ENCODE data around the gene FLOT2.
"Not testable (repeated sequence)": the region's sequence is repeated elsewhere in the genome, so short reads cannot be mapped to it uniquely, and the experiment has no call there.

Gene FLOT2

GRCh38 chr17:28916302-28916934 lies 18.9 kb upstream of the FLOT2 start:
- no peak for DNase-seq (ENCODE audit: low read depth)

DNA sequence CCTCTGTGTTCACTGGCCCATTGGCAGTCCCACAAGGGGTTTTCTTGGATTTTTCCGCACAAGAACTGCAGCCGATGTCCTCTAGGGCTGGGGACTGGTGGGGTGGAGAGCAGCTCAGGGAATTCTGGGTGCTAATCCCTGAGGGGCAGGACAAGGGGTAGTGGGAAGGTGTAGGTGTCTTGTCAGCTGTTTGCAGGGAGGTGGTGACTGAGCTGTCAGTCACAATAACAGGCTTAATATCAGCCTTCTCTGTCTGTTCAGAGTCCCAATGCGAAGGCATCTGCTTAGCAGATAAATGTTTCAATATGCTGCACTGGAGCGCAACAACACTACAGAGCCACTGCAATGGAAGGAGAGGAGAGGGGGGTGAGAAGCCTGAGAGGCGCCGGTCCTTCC lies 15.4 kb upstream of the FLOT2 start:
- no peak for DNase-seq (ENCODE audit: low read depth)

- no peak for DNase-seq (ENCODE audit: low read depth)
Measured at GRCh38 chr17:28912281-28912937, 14.9 kb upstream of the FLOT2 start.

DNA sequence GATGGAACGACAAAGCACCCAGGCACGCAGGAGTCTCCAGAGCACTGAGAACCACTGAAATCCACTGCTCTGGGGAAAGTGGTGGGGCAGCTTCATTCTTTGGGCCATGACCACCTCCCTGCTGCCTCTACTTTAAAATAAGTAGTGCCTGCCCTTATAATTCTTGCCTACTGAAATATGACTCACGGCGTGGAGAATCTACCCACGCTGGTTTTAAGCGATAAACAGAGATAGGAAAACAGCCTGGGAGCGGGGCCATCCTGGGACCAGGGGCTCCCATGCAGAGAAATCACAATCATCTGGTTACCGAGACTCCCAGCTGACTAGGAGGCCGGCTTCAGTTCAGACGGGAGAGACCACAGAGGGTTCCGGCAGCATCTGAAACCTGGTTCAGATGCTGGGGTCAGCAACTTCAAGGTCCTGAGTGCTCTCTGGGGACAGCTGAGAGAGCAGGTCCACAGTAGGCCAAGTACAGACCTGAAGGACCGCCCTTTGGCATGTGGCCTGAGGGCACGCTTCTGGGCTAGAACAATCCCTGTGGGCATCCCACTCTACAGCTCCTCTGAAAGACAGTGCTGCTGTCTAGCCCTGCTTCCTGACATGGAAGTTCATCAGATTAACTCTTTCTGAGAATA lies 14.0 kb upstream of the FLOT2 start:
- DNase-seq (ENCODE audit: low read depth) = no peak

GRCh38 chr17:28910534-28910933 lies 13.0 kb upstream of the FLOT2 start:
- no peak for DNase-seq (ENCODE audit: low read depth)

GRCh38 chr17:28908640-28909167 lies 11.2 kb upstream of the FLOT2 start:
- DNase-seq (ENCODE audit: low read depth) = peak; percentile 49

DNA sequence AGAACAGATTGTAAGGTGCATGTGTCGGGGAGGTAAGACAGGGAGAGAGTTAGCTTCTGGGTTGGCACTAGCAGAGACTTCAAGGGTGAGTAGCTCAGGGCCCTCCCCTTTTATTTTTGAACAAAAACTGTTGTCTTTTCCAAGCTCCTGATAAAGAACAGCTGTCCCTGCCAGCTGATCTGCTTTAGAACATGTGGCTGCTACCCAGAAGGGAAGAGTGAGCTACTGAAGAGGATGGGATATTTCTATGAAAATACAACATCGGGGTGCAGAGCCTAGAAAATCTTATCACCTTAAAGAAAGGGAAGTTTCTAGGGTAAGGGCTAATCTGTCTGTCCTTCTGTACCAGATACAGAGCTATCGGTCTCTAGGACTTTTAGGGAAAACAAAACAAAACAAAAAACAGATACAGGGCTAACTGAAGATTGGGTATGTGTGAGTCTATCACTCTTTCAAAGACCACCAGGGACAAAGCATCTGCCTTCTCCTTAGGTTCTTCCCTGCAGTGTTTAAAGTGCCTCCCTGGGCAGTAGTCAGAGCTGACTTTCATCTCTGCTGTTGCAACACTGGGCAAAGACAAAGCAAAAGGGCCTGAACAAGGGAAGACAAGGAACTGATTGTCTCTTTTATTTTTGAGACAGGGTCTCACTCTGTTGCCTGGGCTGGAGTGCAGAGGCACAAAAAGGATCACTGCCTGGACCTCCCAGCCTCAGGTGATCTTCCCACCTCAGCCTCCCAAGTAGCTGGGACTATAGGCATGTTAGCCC lies 10.4 kb upstream of the FLOT2 start:
- no peak for DNase-seq (ENCODE audit: low read depth)

- no peak for DNase-seq (ENCODE audit: low read depth)
Measured at GRCh38 chr17:28906706-28907438, 9.3 kb upstream of the FLOT2 start.

DNA sequence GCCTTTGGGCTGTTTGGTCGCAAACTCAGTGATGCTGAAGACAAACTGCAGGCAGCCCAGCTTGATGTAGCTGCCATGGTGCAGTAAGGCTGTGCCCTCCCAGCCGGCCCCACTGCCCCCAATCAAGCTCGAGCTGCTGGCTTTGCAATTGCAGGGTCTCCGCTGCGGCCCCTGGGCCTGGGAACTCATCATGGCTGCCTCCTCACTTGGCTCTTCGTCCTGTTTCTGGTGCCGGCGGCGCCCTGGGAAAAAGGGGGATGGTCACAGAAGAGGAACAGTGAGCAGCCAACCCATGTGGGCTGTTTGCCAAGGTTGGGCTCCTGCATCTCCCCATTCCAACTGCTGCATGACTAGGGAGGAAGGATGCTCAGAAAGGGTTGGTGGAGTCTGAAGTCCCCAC lies 8.7 kb upstream of the FLOT2 start:
- no peak for DNase-seq (ENCODE audit: low read depth)

DNA sequence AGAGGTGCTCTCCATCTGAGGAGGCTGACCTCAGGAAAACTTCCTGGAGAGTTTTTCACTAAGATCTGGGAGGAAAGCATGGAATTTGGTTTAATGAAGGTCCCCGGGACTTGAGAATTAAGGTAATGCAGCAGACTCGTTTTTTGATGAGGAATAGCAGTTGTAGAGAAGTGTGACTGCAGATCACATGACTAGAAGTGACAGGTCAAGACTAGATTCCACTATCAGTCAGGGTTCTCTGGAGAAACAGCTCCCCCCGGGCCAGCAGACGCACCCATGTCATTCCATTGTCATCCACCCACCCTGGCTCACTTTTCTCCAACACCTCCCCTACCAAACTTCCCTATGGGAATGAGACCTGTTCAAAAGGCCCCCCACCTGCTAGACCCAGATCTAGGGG lies 7.3 kb upstream of the FLOT2 start:
- DNase-seq (ENCODE audit: low read depth) = no peak

GRCh38 chr17:28903546-28903841 lies 6.0 kb upstream of the FLOT2 start:
- DNase-seq (ENCODE audit: low read depth) = not testable (repeated sequence)

DNA sequence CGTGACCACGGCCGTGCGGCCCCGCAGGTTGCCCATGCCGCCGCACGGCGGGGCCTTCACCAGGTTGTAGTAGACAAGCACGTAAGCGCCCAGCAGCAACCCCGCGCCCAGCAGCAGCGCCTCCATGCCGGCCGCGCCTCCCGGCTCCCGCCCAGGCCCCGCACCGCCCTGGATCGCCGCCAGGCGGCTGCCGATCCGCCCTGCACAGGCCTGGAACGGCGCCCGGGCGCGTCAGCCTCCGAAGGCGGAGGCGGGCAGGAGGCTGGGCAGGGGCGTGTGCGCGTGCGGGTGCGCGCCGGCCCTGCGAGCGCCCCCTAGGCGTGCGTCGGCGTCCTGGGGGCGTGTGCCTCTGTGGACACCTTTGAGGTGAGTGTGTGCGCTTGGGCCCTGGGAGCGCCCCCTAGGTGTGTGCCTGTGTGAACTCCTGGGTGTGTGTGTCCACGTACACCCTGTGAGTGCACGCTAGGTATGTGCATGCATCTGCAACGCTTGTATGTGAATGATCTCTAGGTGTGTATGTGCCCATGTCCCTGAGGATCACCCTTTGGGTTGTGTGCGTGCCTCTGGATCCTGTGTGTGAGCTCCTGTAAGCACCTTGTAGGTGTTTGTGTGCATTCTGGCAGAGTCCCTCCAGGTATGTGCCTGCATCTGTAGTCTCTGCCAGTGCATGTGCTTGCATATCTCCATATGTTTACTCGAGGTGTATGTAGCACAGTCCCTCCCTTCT lies 5.4 kb upstream of the FLOT2 start, which contains the start of gene DHRS13:
TSS of gene DHRS13 (minus strand) at position 261 of the 727 bp plus-strand sequence. CDS start at position 126, 135 bp downstream.
- no peak for DNase-seq (ENCODE audit: low read depth)

DNA sequence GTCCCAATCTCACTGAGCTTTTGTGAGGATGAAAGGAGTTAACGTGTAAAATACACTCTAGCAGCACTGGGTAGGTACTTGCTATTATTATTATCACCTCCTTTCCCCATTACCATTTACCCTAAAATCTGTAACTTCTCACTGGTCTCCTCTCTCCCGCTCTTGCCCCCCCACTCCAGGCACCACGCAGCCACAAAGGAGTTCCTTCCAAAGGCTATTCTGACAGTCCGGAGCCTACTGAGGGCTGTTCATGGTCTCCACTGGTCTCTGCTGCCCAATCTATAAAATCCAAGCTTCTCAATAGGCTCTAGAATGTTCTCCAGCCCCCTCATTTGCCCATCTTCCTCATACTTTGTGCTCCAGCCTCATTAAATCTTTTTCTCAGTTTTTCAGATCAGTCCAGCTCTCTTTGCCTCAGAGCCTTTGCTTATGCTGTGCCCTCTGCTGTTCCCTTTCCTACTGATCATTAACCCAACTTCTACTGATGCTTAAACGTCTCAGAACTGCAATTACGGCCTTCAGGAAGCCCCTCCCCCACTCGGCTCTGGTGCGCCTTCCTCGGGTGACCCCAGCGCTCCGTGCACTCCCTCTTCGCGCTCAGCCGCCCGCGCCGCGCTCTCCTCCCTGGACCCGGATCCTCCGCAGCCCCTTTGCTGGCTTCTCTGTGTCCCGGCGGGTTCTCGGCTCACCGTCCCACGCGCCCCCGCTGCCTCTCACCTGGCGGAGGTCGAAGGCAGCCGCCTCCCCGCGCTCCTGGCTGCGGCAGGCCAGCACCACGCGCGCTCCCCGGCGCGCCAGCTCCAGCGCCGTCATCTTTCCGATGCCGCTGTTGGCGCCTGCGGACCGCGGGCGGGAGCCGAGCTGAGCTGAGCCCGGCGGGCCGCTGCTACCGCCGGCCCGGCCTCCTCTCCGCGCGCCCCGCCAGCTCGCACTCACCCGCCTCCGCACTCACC lies 4.6 kb upstream of the FLOT2 start:
- DNase-seq (ENCODE audit: low read depth) = no peak

DNA sequence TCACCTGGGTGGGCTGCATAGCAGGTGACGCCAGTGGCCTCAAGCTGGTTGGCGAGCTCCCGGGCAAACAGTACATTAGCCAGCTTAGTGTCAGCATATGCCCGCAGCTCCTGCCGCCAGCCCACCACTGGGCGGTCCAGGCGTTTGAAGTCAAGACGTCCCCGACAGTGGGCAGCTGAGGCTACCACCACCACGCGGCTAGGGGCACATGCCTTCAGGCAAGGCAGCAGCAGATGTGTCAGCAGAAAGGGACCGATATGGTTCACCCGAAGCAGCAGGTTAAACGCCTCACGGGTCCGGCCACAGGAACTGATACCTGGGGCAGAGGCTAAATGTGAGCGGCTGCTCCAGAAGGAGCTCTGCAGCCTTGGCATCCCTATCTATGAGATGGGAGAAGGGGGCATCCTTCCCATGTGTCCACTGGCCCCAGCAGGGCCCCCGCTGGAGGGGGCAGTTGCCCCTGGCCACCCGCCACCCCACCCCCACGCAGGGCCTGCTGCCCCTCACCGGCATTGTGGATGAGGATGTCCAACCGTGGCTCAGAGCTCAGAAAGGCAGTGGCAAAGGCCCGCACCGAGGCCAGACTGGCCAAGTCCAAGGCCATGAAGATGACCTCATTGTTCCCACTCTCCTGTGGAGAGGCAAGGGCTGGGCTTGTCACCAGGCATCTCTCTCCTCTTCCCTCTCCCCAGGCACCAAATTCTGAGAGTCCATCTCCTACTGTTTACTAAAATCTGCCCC lies 3.6 kb upstream of the FLOT2 start:
- no peak for DNase-seq (ENCODE audit: low read depth)

DNA sequence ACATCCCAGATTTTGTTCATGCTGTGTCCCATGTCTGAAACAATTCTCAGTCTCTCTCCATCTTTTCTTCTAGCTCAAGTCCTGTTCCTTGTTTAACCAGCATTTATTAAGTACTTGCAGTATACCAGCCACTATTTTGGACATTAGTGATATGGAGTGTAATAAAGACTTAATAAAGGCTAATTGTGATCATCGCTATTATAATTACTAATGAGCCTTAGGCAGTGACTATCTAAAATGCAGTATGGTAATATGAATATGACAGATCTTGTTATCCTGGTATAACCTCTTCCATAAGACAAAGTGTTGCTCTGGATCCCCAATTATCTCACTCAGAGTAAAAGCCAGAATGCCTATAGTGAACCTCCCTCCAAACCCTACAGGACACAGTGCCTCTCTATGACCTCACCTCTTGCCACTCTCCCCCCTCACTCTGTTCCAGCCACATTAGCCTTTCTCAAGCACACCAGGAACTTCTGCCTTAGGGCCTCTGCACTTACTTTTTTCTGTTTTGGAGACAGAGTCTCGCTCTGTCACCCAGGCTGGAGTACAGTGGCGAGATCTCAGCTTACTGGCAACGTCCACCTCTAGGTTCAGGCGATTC lies 1.8 kb upstream of the FLOT2 start:
- no peak for DNase-seq (ENCODE audit: low read depth)

- no peak for DNase-seq (ENCODE audit: low read depth)
Measured at GRCh38 chr17:28898527-28898955, 1.0 kb upstream of the FLOT2 start.

GRCh38 chr17:28897769-28898526 lies 415 bp upstream of the FLOT2 start:
- no peak for DNase-seq (ENCODE audit: low read depth)

GRCh38 chr17:28896491-28896883 lies 1.0 kb downstream of the FLOT2 start:
- no peak for DNase-seq (ENCODE audit: low read depth)

All from GM04503 (cell line).